Measurements from ENCODE around the gene ARHGEF16.

GRCh38 chr1:3474016-3474415 lies 19.6 kb downstream of the ARHGEF16 start:
- TF ChIP-seq CTCF (IDR thresholded peaks at IDR 0.05) = no peak
- TF ChIP-seq POLR2AphosphoS5 (IDR thresholded peaks at IDR 0.05) = no peak
